ENCODE results near the gene VWA8. TPM values are rescaled to one million over a fixed set of nuclear protein-coding genes. Genes with fewer than 3 reads are reported as not detected.

Gene VWA8
- 8.8 and 11.8 TPM in 2 replicates for total RNA-seq

GRCh38 chr13:41960637-41961465, at the start of gene VWA8:
Gene VWA8, minus strand, starts transcription at chr13:41961109. Its CDS starts 94 bp downstream, at chr13:41961015.

Other genes with a start within 250 kb of the VWA8 start
- 3.2 and 3.3 TPM in 2 replicates for gene DGKH, start 87.5 kb upstream of the VWA8 start, total RNA-seq

All from bronchus fibroblast of lung (primary cell).